GM18868 (cell line): ENCODE measurements around the gene CTXN1.

Experiments used
- ATAC-seq: cut with Tn5 transposase; IDR thresholded peaks from one replicate; pipeline ENCODE4 v1.9.1; 2021; ENCODE audit warnings: mild to moderate bottlenecking, moderate library complexity; ENCODE audit not compliant: unreplicated experiment

The CTXN1 gene

GRCh38 chr19:7877249-7877836 lies 48.6 kb downstream of the CTXN1 start:
- no peak for ATAC-seq

GRCh38 chr19:7874897-7875273 lies 51.0 kb downstream of the CTXN1 start:
- ATAC-seq = no peak
